HG02973 (cell line): ENCODE measurements around the gene SSBP2.

Experiments
- ATAC-seq: cut with Tn5 transposase; IDR thresholded peaks from one replicate; pipeline ENCODE4 v1.9.1; 2021; ENCODE audit warnings: moderate library complexity; ENCODE audit not compliant: unreplicated experiment

SSBP2 gene

DNA sequence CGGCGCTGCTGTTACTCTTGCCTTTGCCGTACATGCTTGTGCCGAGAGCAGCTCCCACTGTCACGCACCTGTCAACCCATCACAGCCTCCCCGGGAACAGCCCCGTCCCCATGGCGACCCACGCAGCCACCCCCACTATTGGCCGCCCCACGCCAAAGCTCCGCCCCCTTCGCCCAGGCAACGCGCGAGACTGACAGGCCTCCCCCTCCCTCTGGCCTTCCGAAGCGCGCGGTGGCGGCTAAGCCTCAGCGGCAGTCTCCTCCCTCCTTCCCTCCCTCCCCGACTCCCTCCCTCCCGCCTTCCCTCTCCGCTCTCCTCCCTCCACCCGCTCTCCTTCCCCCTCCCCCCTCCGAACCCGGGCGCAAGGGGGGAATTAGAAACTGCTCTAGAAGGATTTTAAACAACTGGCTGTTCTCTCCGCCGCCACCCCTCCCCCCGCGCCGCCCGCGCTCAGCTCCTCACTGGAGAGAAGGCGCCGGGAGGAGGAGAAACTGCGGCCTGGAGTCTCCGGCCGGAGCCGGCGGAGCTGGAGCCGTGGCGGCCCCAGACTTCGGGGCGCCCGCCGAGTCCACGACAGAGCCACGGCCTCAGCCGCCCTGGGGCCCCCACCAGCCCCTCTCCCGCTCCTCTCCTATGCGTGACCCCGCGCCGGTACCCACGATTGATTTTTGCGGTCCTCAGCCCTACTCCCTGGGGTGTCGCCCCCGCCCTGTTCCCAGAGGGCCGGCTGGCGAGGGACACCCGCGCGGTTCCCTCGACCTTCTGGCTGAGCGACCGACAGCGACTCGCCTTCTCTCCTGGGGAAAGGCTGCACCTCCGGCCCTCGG lies at the start of gene SSBP2:
Gene SSBP2 (minus strand): TSS at position 89 of the 827 bp plus-strand sequence. CDS start 55 bp downstream, at position 34.
- ATAC-seq, result peak; percentile 66

DNA sequence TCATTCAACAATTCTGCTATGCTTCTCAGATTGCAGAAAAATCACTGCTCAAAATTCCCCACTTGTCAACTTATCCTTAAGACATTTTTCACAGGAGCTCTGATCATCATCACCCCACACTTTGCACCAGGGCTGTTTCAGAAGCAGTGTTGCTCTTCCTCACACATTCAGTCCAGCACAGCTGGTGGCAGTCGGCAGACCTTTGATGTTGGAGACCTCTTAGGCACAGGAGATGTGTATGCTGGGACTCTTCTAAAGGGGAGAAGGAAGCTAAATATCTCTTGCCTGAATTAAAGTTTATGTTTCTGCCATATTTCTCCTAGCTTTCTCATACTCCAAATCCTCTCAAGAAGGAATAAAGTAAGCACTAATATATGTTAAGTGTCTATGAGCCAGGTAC lies 44.8 kb upstream of the SSBP2 start:
- ATAC-seq, result no peak

- ATAC-seq, result no peak
Observed at GRCh38 chr5:81794226-81794625, 43.3 kb upstream of the SSBP2 start.

DNA sequence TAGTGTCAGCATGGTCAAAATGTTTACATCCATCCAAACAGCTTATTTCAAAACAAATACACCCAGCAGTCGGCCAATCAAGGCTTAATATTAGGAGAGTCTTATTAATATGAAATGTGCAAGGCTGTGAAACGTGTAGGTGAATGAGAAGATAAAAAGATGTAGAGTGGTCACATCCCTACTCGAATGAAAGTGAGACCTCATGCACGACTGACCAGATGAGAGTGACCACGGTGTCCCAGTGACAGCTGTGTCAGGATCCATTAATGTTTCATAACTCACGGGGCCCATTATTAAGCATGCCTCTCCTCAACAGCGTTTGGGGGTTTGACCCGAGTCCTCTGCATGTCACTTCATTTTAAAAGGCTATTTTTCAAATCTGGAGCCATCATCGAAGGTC lies 39.4 kb upstream of the SSBP2 start:
- no peak for ATAC-seq

DNA sequence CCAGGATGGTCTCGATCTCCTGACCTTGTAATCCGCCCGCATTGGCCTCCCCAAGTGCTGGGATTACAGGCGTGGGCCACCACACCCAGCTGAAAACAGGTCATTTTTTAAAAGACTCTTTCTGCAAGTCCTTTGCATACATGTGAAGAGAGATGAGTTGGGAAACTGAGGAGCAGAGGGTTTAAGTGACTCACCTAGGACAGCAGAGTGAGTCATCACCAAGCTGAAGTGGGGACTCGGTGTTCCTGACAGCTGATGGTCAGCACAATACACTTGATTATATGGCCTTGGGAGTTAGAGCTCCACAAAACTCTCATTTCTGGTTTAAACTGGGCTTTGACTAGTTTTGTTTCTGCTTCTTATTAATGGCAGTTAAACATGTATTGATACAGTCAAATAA lies 38.1 kb upstream of the SSBP2 start:
- ATAC-seq, result no peak

- no peak for ATAC-seq
Observed at GRCh38 chr5:81788329-81788728, 37.4 kb upstream of the SSBP2 start.

DNA sequence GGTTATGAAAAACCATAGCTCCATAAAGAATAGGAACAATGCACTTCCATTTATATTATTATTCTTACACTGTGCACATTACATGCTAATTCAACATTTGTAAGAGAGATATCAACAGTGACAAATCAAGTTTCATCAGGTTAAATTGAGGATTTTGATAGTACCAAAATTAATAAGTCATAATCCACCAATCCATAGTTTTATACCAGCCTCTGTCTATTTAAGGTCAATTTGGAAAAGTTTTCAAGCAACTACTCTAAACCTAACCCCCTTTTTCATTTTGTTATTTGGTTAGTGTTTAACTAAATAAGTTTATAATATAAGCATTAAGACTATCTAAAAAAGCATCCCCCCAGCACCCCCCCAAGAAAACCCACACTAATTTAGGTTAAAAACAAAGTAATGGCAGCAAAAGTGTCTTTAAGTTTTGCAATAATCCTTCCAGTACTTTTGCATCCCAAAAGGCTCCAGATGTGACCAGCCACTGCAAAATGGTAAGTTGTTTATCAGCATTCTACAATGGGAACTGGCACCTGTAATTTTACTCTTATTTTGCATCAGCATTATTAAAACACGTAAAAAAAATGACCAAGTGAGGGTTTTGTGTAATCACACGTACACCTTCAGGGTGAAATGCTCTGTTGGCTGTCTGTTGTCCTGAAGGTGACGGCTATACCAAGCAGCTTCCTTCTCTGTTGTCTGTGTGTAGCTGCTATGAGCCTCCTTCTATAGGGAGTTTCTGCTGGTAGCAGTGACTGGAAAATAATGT lies 36.8 kb upstream of the SSBP2 start:
- no peak for ATAC-seq

DNA sequence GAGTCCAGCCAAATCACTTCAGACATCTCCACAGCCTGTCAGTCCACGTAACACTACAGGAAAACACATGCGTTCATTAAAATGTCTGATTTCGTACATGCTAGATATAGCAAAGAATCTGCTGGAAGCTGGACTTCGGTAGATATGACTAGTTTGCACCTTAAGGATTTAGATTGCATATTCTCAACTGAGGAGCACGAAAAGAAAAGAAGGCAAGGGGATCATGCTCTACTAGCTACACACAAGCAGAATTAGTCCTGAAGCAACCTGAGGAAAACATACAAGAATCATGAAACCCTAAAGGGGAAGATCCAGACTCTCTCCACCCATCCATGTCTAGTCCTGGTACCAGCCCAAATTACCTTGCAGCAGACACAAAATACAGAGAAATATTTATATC lies 36.1 kb upstream of the SSBP2 start:
- ATAC-seq, result no peak

DNA sequence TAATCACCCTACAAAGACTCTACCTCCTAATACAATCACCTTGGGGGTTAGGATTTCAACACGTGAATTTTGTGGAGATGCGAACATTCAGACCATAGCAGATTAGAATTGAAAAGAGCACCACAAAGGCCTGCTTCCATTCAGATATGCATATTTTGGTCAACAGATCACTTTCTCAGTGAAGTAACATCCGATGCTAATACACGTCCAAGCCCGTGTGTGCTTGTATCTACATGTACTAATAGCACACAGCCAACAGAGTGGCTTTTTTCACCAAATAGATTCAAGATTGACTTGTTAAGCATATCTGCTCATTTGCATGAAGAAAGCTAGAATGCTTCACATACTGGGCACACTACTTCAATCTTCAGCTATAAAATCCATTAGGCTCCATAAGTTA lies 35.6 kb upstream of the SSBP2 start:
- no peak for ATAC-seq

DNA sequence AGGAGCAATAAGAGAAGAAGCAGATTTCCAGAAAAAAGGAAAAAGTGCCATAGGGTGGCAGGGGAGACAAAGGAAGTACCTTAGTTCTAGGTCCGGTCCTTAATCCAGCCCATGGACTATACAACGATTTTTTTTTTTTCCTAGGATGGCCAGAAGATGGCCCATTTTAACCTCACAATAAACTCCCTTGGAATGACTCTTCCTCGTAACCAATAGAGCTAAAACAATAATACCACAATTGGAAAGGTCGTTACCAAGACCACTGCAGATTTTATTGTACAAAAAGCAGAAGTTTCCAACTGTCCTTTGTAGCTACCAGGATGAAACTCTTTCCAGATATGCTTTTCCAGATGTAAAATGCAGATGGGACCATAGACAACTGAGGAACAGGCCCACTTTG lies 34.4 kb upstream of the SSBP2 start:
- ATAC-seq, result no peak

GRCh38 chr5:81783401-81783800 lies 32.5 kb upstream of the SSBP2 start:
- ATAC-seq, result no peak

DNA sequence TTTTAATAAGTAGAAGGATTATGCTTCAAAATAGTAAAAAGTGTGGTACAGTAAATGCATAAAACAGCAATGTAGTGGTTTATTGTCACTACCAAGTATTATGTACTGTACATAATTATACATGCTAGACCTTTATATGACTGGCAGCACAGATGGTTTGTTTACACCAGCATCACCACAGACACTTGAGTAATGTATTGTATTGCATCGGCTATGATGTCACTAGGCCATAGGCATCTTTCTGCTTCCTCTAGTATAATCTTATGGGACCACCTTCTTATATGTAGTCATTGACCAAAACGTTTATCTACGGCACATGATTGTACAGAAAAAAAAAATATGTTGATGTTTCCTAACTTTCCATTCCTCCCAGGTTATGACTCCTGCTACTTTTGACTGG lies 31.9 kb upstream of the SSBP2 start:
- no peak for ATAC-seq

DNA sequence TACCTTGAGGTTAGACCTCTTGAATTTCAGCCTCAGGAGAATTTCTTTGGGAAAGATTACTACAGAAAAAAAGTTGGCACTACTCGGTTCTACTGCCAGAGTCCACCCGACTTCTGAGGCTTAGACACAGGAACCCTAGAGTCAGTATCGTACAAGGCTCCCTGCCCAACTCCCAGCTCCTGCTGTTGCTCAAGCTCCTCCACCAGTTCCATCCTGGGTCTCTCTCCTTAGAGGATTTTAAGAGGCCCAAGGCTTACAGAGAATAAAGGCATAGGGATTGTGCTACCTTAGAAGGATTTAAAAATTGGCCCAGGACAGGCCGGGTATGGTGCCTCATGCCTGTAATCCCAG lies 29.0 kb upstream of the SSBP2 start:
- peak; percentile 8 for ATAC-seq

GRCh38 chr5:81779125-81779915 lies 28.4 kb upstream of the SSBP2 start:
- ATAC-seq, result peak; percentile 80

GRCh38 chr5:81778642-81779041 lies 27.7 kb upstream of the SSBP2 start:
- no peak for ATAC-seq

DNA sequence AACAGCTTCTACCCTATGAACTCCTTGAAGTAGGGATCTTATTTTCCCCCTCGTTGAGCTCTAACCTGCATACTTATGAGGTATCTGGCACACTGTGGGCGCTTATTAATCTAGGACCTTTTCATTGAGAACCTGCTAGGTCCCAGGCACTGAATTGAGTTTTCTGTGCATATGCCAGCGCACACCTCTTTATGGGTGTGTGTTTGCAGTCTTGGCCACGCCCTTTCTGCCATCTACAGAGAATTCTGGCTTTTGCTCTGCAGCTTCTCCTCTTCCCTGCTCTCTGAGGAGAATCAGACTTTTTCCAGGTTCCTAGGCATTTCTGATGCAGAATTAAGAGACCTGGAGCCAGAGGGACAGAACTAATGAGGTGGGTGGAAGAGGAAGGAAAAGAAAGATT lies 25.4 kb upstream of the SSBP2 start:
- no peak for ATAC-seq

DNA sequence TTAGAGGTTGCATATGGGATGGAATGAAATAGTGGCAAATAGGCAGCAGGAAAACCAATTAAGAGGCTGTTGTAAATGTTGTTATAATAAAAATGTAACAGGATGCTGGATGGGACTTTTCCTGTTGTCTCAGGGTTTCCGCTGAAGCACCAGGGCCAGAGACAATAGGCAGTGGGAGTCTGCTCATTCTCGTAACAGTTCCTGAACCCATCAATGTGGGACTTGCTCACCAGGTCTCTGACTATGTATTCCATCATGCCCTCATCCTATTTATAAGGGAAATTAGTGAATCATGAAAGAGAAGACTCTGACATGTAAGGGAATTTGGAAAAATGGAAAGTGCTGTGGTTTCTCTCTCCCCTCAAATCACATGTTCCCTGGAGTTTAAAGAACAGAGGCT lies 23.5 kb upstream of the SSBP2 start:
- no peak for ATAC-seq

DNA sequence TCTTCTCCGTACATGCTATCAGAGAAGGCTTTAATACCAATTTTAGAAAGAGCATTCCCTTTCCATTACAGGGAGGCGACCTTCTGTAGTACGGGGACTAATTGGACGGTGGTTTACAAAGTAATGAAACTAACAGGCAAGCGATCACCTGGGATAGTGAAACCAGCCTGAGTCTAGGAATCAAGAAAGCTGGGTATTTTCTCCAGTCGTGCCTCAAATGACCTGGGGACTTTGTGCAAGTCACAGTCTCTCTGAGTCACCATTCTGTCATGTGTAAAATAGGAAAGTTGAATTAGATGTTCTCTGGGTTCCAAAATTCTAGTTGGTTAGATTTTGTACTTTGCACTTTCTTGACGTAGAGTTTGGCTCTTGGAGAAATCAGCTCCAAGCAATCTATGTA lies 22.7 kb upstream of the SSBP2 start:
- ATAC-seq, result no peak

- no peak for ATAC-seq
Observed at GRCh38 chr5:81773161-81773560, 22.3 kb upstream of the SSBP2 start.

DNA sequence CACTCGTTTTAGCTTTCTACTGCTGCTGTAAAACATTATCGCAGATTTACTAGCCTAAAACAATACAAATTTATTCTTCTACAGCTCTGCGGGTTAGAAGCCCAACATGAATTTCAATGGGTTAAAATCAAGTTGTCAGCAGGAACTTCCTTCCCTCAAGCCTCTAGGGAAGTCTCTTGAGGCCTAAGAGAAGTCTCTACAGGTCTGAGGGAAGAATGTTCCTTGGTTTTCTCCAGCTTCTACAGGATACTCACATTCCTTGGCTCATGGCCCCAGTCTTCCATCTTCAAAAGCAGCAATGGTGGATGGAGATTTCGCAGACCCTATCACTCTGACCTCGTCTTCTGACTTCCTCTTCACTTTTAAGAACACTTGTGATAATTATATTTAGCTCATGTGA lies 21.6 kb upstream of the SSBP2 start:
- ATAC-seq, result no peak

DNA sequence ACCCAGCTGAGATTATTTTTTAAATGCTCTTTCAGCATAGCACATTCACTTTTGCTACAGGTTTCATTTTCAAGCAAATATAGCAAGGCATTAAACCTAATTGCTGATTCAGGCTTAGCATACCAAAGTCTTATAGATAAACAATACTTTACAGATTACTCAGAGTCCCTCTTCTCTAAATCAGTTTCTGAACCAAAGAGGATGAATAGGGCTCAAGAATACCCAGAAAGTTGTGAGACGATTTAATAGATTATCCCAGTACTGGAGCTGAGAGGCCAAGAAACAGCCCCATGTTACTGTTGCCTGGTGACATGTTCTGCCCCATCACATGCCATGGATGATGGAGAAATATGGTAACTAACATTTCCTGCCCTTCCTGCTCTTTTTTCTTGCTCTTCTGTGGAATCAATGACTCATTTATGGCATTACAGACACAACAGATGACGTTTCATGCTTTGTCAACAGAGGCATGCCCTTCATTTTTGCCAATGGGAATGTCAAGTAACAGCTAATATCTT lies 18.1 kb upstream of the SSBP2 start:
- no peak for ATAC-seq
